Esophagus muscularis mucosa (tissue), 4 donors: ENCODE results near the gene CEP104. TPM values are rescaled to one million over a fixed set of nuclear protein-coding genes. Genes with fewer than 3 reads are reported as not detected.

Experiments
- DNase-seq: peaks from one replicate; pipeline ENCODE4 v3.0.0-alpha.2; 2017; ENCODE audit errors: extremely low spot score
- H3K27ac ChIP-seq, 4 donors: fragments of 200-600 bp; sonication (generic); replicated peaks in 1 of 4; 1 replicate in 3 of 4; 2 replicates in 1 of 4; pipeline ENCODE4 v1.5.1; 2016 to 2019; ENCODE audit warnings: mild to moderate bottlenecking in 1 of 4
- H3K27me3 ChIP-seq, 4 donors: fragments of 200-600 bp; sonication (generic); one replicate each; pipeline versions ENCODE4 v1.5.1 to v1.6.0; 2016 to 2019
- H3K36me3 ChIP-seq, 4 donors: fragments of 200-600 bp; sonication (generic); one replicate each; pipeline ENCODE4 v1.5.1; 2016 to 2019
- H3K4me1 ChIP-seq, 4 donors: fragments of 200-600 bp; sonication (generic); one replicate each; pipeline ENCODE4 v1.5.1; 2016 to 2019
- H3K4me3 ChIP-seq, 4 donors: fragments of 200-600 bp; sonication (generic); 1 replicate in 2 of 4; 2 replicates in 2 of 4; pipeline ENCODE4 v1.5.1; 2016 to 2019; ENCODE audit warnings: mild to moderate bottlenecking in 4 of 4, moderate library complexity in 1 of 4
- H3K9me3 ChIP-seq, 4 donors: fragments of 200-600 bp; sonication (generic); 1 replicate in 3 of 4; 2 replicates in 1 of 4; pipeline ENCODE4 v1.5.1; 2016 to 2019
- EP300 ChIP-seq: sonication (generic); formaldehyde crosslinking; IDR thresholded peaks from one replicate; pipeline ENCODE4 v1.6.1; 2017; ENCODE audit warnings: antibody characterized with exemption
- POLR2A ChIP-seq: fragments of 450-650 bp; IDR thresholded peaks from one replicate; pipeline ENCODE4 v1.6.1; 2017; ENCODE audit warnings: antibody characterized with exemption, moderate library complexity, mild to moderate bottlenecking, low read depth
- POLR2AphosphoS5 ChIP-seq, 2 donors: sonication (generic); formaldehyde crosslinking; IDR thresholded peaks; one replicate each; pipeline ENCODE4 v1.6.1; 2017; ENCODE audit warnings: antibody characterized with exemption in 2 of 2
- WGBS: methylation state at CpG from one replicate; pipeline ENCODE4 v1.1.5; 2018; 5-methylcytosine and 5-hydroxymethylcytosine counted together
- intact Hi-C: fragments of 100-400 bp; cut with DNase I; formaldehyde crosslinking; loops from one replicate; pipeline ENCODE4 v1.15.1; 2023
- total RNA-seq, 4 donors: library from RNA; depleted of rRNA; stranded (reverse); fragments of >200 nt; gene quantifications; one replicate each; pipeline versions ENCODE4 v1.1.0 to v1.2.1, GENCODE V29; 2016
- TF ChIP-seq, protein P1 (sequence below), 3 experiments: fragments of 200-600 bp in 2 of 3; fragments of 450-650 bp in 1 of 3; sonication (generic) in 2 of 3; IDR thresholded peaks; one replicate each; pipeline ENCODE4 v1.5.1; 2017 to 2019; ENCODE audit warnings: antibody characterized with exemption in 3 of 3, mild to moderate bottlenecking in 2 of 3, moderate library complexity in 1 of 3

The CEP104 gene
- total RNA-seq, 4 donors from 2014 or later, result 42.7 to 84.2 (median 69.8) TPM

DNA sequence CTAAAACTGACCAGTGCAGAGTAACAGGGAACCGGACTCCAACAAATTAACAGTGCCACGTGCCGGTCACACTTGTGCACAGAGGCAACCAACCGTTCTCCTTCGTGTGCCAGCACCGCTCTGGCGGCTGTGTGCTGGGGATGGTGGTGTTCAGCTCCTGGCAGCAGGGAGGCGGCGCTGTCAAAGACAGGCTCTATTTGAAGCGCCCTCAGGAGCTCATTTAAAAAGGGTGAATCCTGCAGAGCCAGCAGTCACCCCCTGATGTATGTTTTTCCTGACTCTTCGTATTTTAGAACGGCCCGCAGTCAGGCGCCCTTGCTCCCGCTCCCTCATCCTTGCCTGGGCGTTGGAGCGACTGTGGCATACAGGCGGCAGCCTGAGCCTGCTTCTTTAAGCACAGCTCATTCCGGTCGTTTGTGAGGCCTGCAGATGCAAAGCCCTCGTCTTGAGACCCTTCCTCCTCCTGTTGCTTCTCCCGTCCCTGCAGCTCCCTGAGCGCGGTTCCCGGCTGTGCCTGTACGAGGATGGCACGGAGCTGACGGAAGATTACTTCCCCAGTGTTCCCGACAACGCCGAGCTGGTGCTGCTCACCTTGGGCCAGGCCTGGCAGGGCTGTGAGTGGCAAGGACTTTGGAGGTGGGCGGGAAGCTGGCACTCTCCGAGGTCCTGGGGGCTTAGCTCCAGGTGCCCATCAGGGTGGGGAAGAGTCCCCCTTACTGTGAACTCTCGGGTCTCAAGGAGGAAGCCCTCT lies 1.4 kb upstream of the CEP104 start:
- Histone ChIP-seq H3K4me3 (peak overlapping the region; percentile 81 to 97 (median 89)), H3K27me3 (no peaks in the 10 kb centered on the region), H3K9me3 (no peaks in the 10 kb centered on the region), H3K4me1 (peaks cover 14 to 34% (median 27%) of the 10 kb centered on the region in 4 donors), H3K36me3 (peaks cover 0 to 7% (median 4%) of the 10 kb centered on the region in 4 donors), H3K27ac (peak overlapping the region in 1 of 4 donors; percentile 84)
- no peak for DNase-seq
- TF ChIP-seq EP300, result no peak
- no peak for TF ChIP-seq POLR2AphosphoS5 (IDR thresholded peaks at IDR 0.05)
- TF ChIP-seq, protein P1, sequence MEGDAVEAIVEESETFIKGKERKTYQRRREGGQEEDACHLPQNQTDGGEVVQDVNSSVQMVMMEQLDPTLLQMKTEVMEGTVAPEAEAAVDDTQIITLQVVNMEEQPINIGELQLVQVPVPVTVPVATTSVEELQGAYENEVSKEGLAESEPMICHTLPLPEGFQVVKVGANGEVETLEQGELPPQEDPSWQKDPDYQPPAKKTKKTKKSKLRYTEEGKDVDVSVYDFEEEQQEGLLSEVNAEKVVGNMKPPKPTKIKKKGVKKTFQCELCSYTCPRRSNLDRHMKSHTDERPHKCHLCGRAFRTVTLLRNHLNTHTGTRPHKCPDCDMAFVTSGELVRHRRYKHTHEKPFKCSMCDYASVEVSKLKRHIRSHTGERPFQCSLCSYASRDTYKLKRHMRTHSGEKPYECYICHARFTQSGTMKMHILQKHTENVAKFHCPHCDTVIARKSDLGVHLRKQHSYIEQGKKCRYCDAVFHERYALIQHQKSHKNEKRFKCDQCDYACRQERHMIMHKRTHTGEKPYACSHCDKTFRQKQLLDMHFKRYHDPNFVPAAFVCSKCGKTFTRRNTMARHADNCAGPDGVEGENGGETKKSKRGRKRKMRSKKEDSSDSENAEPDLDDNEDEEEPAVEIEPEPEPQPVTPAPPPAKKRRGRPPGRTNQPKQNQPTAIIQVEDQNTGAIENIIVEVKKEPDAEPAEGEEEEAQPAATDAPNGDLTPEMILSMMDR (IDR thresholded peaks at IDR 0.05), result no peak
- TF ChIP-seq POLR2A, result no peak
- intact Hi-C loops, result no loop called here
- 83% methylated on average over 32 of the region's 34 CpGs for WGBS

GRCh38 chr1:3857791-3858129 lies 749 bp upstream of the CEP104 start:
- Histone ChIP-seq H3K9me3 (no peaks in the 10 kb centered on the region), H3K4me3 (peak overlapping the region; percentile 81 to 97 (median 89)), H3K4me1 (peaks cover 14 to 34% (median 27%) of the 10 kb centered on the region in 4 donors), H3K27me3 (no peaks in the 10 kb centered on the region), H3K36me3 (peaks cover 0 to 7% (median 4%) of the 10 kb centered on the region in 4 donors), H3K27ac (peak overlapping the region; percentile 80 to 84 (median 82))
- 51% methylated on average over 3 of the region's 21 CpGs for WGBS
- TF ChIP-seq POLR2AphosphoS5 (IDR thresholded peaks at IDR 0.05) (no peak), POLR2A (no peak), EP300 (no peak)
- TF ChIP-seq, protein P1 (IDR thresholded peaks at IDR 0.05), result no peak
- intact Hi-C loops, result loop anchor here (2.0 kb wide), 1 partner anchor 45 kb away; no protein-coding TSS in a partner anchor
- DNase-seq, result no peak

DNA sequence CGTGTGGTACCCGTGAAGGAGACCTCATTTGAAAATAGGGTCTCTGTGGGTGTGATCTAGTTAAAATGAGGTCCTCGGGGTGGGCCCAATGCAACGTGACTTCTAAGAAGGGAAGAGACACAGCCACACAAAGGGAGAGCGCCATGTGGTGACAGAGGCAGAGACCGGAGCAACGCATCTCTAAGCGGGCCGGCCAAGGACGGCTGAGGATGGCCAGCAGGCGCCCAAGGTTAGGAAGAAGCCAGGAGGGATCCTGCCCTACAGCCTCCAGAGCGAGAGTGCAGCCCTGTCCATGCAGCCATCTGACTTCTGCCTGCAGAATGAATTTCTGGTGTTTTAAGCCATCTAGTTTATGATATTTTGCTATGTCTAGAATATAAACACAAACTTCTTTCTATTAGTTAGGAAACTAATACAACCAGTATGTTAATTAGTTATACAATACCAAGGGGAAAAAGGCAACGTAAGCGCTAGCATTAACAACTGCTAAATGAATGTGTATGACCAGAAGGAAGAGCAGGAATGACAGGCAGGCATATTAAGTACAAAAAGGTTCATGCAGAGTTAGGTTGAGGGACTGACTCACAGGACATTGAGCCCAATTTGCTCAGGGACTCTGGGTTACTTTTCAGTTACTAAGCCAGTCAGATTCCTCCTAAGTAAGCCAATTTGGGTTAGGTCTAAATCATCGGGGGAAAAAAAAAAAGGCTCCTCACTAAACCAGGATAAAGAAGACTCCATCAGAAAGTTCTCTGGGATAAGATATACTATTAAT lies 4.1 kb downstream of the CEP104 start:
- 83% methylated on average over 15 of the region's 15 CpGs for WGBS
- Histone ChIP-seq H3K36me3 (peaks cover 27 to 43% (median 33%) of the 10 kb centered on the region in 4 donors), H3K4me1 (peaks cover 8 to 26% (median 18%) of the 10 kb centered on the region in 4 donors), H3K4me3 (no peak overlapping the region), H3K27me3 (no peaks in the 10 kb centered on the region), H3K27ac (no peak overlapping the region), H3K9me3 (no peaks in the 10 kb centered on the region)
- TF ChIP-seq POLR2A (no peak), POLR2AphosphoS5 (IDR thresholded peaks at IDR 0.05) (no peak)
- TF ChIP-seq, protein P1 (IDR thresholded peaks at IDR 0.05), result no peak
- intact Hi-C loops, result no loop called here
- no peak for DNase-seq

GRCh38 chr1:3852091-3852490 lies 4.9 kb downstream of the CEP104 start:
- no peak for DNase-seq
- Histone ChIP-seq H3K4me3 (no peak overlapping the region), H3K27ac (no peak overlapping the region), H3K27me3 (no peaks in the 10 kb centered on the region), H3K36me3 (peaks cover 35 to 51% (median 41%) of the 10 kb centered on the region in 4 donors), H3K4me1 (peaks cover 7 to 20% (median 14%) of the 10 kb centered on the region in 4 donors), H3K9me3 (no peaks in the 10 kb centered on the region)
- WGBS, result 87% methylated on average over 12 of the region's 12 CpGs
- TF ChIP-seq EP300 (no peak), POLR2A (no peak), POLR2AphosphoS5 (IDR thresholded peaks at IDR 0.05) (no peak)
- TF ChIP-seq, protein P1 (IDR thresholded peaks at IDR 0.05), result no peak
- intact Hi-C loops, result no loop called here
